Measurements from ENCODE around the gene ARID4B.

DNA sequence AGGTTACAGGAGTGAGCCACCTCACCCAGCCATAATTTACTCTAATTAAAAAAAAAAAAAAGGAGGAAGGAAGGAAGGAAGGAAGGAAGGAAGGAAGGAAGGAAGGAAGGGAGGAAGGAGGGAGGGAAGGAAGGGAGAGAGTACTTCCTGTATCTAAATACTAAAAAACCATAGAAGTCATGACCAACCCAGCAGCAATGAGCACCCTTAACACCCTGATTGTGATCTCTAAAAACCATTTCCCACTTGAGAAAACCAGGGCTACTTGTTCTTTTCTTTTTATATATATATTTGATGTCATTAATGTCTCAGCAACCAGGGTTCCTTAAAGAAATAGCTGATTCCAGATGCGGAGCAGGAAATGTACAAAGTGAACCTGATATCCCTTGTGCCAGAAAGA is 31.2 kb downstream of the ARID4B start:
- TF ChIP-seq, protein P1, sequence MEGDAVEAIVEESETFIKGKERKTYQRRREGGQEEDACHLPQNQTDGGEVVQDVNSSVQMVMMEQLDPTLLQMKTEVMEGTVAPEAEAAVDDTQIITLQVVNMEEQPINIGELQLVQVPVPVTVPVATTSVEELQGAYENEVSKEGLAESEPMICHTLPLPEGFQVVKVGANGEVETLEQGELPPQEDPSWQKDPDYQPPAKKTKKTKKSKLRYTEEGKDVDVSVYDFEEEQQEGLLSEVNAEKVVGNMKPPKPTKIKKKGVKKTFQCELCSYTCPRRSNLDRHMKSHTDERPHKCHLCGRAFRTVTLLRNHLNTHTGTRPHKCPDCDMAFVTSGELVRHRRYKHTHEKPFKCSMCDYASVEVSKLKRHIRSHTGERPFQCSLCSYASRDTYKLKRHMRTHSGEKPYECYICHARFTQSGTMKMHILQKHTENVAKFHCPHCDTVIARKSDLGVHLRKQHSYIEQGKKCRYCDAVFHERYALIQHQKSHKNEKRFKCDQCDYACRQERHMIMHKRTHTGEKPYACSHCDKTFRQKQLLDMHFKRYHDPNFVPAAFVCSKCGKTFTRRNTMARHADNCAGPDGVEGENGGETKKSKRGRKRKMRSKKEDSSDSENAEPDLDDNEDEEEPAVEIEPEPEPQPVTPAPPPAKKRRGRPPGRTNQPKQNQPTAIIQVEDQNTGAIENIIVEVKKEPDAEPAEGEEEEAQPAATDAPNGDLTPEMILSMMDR (IDR thresholded peaks at IDR 0.05) = no peak
- TF ChIP-seq EP300 (IDR thresholded peaks at IDR 0.05) = no peak
